GM23338 (cell line): ENCODE data around the gene CA7. TPM values are rescaled to one million over a fixed set of nuclear protein-coding genes. Genes with fewer than 3 reads are reported as not detected.

Experiments
- ATAC-seq: fragments of 200-7000 bp; cut with Tn5 transposase; 3 replicates; pipeline ENCODE4 v1.9.1; 2020
- DNase-seq: peaks from one replicate; pipeline ENCODE4 v3.0.0-alpha.2; 2015; ENCODE audit warnings: low spot score
- H2AFZ ChIP-seq: fragments of 200-600 bp; sonication (generic); 2 replicates; pipeline ENCODE4 v1.8.0; 2016; ENCODE audit warnings: antibody characterized with exemption, mild to moderate bottlenecking, moderate library complexity
- H3F3A ChIP-seq: fragments of 200-600 bp; sonication (generic); replicated peaks from 2 replicates; pipeline ENCODE4 v1.8.0; 2017; ENCODE audit warnings: antibody characterized with exemption, mixed run types, low read depth
- H3K27ac ChIP-seq: fragments of 200-600 bp; sonication (generic); 2 replicates; pipeline ENCODE4 v1.6.1; 2016; ENCODE audit warnings: low read depth
- H3K27me3 ChIP-seq: fragments of 200-600 bp; sonication (generic); 2 replicates; pipeline ENCODE4 v1.8.0; 2016; ENCODE audit warnings: mild to moderate bottlenecking, mixed run types, moderate library complexity; ENCODE audit not compliant: insufficient read depth
- H3K36me3 ChIP-seq: fragments of 200-600 bp; sonication (generic); 2 replicates; pipeline ENCODE4 v1.8.0; 2016; ENCODE audit warnings: mild to moderate bottlenecking; ENCODE audit not compliant: insufficient read depth
- H3K4me1 ChIP-seq: fragments of 200-600 bp; sonication (generic); 2 replicates; pipeline ENCODE4 v1.8.0; 2016; ENCODE audit warnings: mild to moderate bottlenecking, moderate library complexity; ENCODE audit not compliant: insufficient read depth
- H3K4me2 ChIP-seq: fragments of 200-600 bp; sonication (generic); 2 replicates; pipeline ENCODE4 v1.7.1; 2017; ENCODE audit warnings: mixed run types
- H3K4me3 ChIP-seq: fragments of 200-600 bp; sonication (generic); 2 replicates; pipeline ENCODE4 v1.6.1; 2016; ENCODE audit warnings: mixed run types
- H3K79me2 ChIP-seq: fragments of 200-600 bp; sonication (generic); replicated peaks from 2 replicates; pipeline ENCODE4 v1.8.0; 2017; ENCODE audit warnings: mild to moderate bottlenecking; ENCODE audit not compliant: insufficient read depth
- H3K9me2 ChIP-seq: fragments of 200-600 bp; sonication (generic); 2 replicates; pipeline ENCODE4 v1.8.0; 2017; ENCODE audit not compliant: insufficient read depth
- H4K20me1 ChIP-seq: fragments of 200-600 bp; sonication (generic); replicated peaks from 2 replicates; pipeline ENCODE4 v1.8.0; 2017; ENCODE audit warnings: mild to moderate bottlenecking; ENCODE audit not compliant: insufficient read depth
- H3K27ac Mint-ChIP-seq: 2 replicates; pipeline ENCODE4 v1.8.0; 2020; ENCODE audit warnings: inconsistent platforms, mild to moderate bottlenecking, moderate library complexity, mixed read lengths
- H3K27me3 Mint-ChIP-seq: 3 replicates; pipeline ENCODE4 v1.8.0; 2022; ENCODE audit warnings: low read depth, mild to moderate bottlenecking, moderate library complexity, mixed read lengths, inconsistent platforms; ENCODE audit not compliant: insufficient read depth, poor library complexity
- H3K36me3 Mint-ChIP-seq: 3 replicates; pipeline ENCODE4 v1.8.0; 2021; ENCODE audit warnings: low read depth, mild to moderate bottlenecking, inconsistent platforms, moderate library complexity, mixed read lengths
- H3K4me1 Mint-ChIP-seq: 3 replicates; pipeline ENCODE4 v1.8.0; 2020; ENCODE audit warnings: mild to moderate bottlenecking, inconsistent platforms, mixed read lengths
- H3K4me3 Mint-ChIP-seq: 3 replicates; pipeline ENCODE4 v1.8.0; 2021; ENCODE audit warnings: moderate library complexity, mild to moderate bottlenecking, inconsistent platforms, mixed read lengths
- H3K9me3 Mint-ChIP-seq: 3 replicates; pipeline ENCODE4 v1.8.0; 2020; ENCODE audit warnings: moderate library complexity, mild to moderate bottlenecking, inconsistent platforms, mixed read lengths
- CREB1 ChIP-seq: fragments of 250-450 bp; sonication (Bioruptor Pico); IDR thresholded peaks from 2 replicates; pipeline ENCODE4 v1.5.0; 2020; ENCODE audit warnings: low read depth, mild to moderate bottlenecking, moderate library complexity
- EZH2 ChIP-seq: fragments of 200-600 bp; sonication (generic); IDR thresholded peaks from one replicate; pipeline ENCODE4 v1.8.0; 2017; ENCODE audit warnings: antibody characterized with exemption, mild to moderate bottlenecking, low read depth; ENCODE audit not compliant: unreplicated experiment
- EZH2phosphoT487 ChIP-seq: fragments of 200-600 bp; sonication (generic); IDR thresholded peaks from one replicate; pipeline ENCODE4 v1.8.1; 2018; ENCODE audit warnings: antibody characterized with exemption; ENCODE audit not compliant: unreplicated experiment
- NANOG ChIP-seq: IDR thresholded peaks from 2 replicates; pipeline ENCODE4 v1.6.1; 2016; ENCODE audit warnings: antibody characterized with exemption, borderline replicate concordance
- POLR2AphosphoS5 ChIP-seq: IDR thresholded peaks from 2 replicates; pipeline ENCODE4 v1.6.1; 2016; ENCODE audit warnings: antibody characterized with exemption, low read depth
- REST ChIP-seq: IDR thresholded peaks from one replicate; pipeline ENCODE4 v1.6.1; 2018; ENCODE audit warnings: antibody characterized with exemption; ENCODE audit not compliant: unreplicated experiment
- STAT1 ChIP-seq: IDR thresholded peaks from one replicate; pipeline ENCODE4 v1.6.1; 2016; ENCODE audit warnings: antibody characterized with exemption; ENCODE audit not compliant: unreplicated experiment
- ZNF114 ChIP-seq: fragments of 250-450 bp; sonication (Bioruptor Pico); IDR thresholded peaks from 2 replicates; pipeline ENCODE4 v1.5.0; 2020; ENCODE audit warnings: mild to moderate bottlenecking, moderate library complexity
- ZNF331 ChIP-seq: fragments of 250-450 bp; sonication (Bioruptor Pico); IDR thresholded peaks from 2 replicates; pipeline ENCODE4 v1.5.0; 2020; ENCODE audit warnings: low read depth, mild to moderate bottlenecking, moderate library complexity
- ZNF462 ChIP-seq: fragments of 250-450 bp; sonication (Bioruptor Pico); IDR thresholded peaks from 2 replicates; pipeline ENCODE4 v1.5.0; 2020; ENCODE audit warnings: mild to moderate bottlenecking, moderate library complexity
- polyA plus RNA-seq: library from polyadenylated mRNA; unstranded; fragments of >200 nt; fragmentation: Nextera tagmentation; extraction: Ambion mirVana; gene quantifications from 2 replicates; pipeline ENCODE4 v1.2.1, GENCODE V29; 2016
- total RNA-seq: library from RNA; depleted of rRNA; stranded (reverse); fragments of >200 nt; shearing (Covaris generic); gene quantifications from 2 replicates; pipeline ENCODE4 v1.2.3, GENCODE V29; 2014
- TF ChIP-seq, protein P1 (sequence below), 2 experiments: fragments of 200-600 bp in 1 of 2; sonication (generic) in 1 of 2; conservative IDR thresholded peaks; 2 replicates each; pipeline versions ENCODE4 v1.5.1 to v1.6.1; 2016 to 2017; ENCODE audit warnings: antibody characterized with exemption in 2 of 2, low read depth in 2 of 2, mild to moderate bottlenecking in 2 of 2, moderate library complexity in 1 of 2

CA7 gene
- total and polyA plus RNA-seq, 2 experiments from 2014 or later, result 2.1 to 2.8 TPM

DNA sequence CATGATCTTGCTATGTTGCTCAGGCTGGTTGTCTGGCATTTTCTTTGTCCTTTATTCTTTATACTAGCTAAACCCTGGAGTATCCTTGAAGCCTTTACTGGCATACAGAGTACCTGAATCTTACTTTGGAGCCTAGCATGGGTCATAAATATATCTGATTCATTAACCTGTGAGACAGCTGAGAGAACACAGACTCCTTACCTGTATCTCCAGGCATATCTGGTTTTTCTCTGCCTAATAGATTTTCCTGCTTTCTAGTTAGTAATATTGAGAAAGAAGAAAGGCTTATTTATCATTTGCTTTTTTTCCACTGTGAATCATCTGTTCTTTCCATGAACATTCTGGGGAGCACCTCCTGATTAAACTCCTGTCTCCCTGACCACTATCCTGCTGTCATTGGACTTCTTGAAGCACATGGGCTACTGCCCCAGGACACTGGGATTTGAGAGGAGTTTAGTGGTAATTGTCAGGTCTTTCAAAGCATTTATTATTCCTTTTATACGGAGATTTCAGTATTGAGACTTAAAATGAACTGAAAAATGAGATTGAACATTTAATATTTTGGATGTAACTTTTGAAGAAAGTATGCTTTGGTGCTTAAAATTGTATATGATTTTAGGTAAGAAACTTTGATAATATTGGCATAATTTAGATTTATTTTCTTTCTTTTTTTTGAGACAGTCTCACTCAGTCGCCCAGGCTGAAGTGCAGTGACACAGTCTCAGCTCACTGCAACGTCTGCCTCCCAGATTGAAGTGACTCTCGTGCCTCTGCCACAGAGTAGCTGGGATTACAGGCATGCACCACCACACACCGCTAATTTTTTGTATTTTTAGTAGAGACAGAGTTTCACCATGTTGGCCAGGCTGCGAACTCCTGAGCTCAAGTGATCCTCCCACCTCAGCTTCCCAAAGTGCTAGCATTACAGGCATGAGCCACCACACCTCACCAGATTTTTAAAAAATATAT is 44.7 kb downstream of the CA7 start:
- H3K27me3 ChIP-seq, result no peaks in the 10 kb centered on the region
- peaks cover 9% of the 10 kb centered on the region; the same call in 1 of the 2 replicates for H4K20me1 ChIP-seq
- H3K27ac ChIP-seq, result no peak overlapping the region
- ATAC-seq (no peak), DNase-seq (no peak)
- no peak overlapping the region for H3K4me3 ChIP-seq
- peaks cover 14% of the 10 kb centered on the region; the same call in 1 of the 2 replicates for H3K79me2 ChIP-seq
- H3K9me3 Mint-ChIP-seq, result no peaks in the 10 kb centered on the region
- H2AFZ ChIP-seq, result no peak overlapping the region
- H3K36me3 ChIP-seq, result peaks cover 11% of the 10 kb centered on the region; the same call in 1 of the 2 replicates
- H3K4me1 ChIP-seq, result no peaks in the 10 kb centered on the region; the same call in 1 of the 2 replicates
- H3F3A ChIP-seq, result no peaks in the 10 kb centered on the region
- H3K27ac Mint-ChIP-seq, result no peak overlapping the region
- peaks cover 46% of the 10 kb centered on the region for H3K36me3 Mint-ChIP-seq
- TF ChIP-seq POLR2AphosphoS5 (no peak), STAT1 (no peak), ZNF462 (no peak), CREB1 (no peak), EZH2 (no peak), ZNF331 (CRISPR knock-in tag) (no peak), EZH2phosphoT487 (no peak), ZNF114 (CRISPR knock-in tag) (no peak), NANOG (no peak), REST (no peak)
- TF ChIP-seq, protein P1, sequence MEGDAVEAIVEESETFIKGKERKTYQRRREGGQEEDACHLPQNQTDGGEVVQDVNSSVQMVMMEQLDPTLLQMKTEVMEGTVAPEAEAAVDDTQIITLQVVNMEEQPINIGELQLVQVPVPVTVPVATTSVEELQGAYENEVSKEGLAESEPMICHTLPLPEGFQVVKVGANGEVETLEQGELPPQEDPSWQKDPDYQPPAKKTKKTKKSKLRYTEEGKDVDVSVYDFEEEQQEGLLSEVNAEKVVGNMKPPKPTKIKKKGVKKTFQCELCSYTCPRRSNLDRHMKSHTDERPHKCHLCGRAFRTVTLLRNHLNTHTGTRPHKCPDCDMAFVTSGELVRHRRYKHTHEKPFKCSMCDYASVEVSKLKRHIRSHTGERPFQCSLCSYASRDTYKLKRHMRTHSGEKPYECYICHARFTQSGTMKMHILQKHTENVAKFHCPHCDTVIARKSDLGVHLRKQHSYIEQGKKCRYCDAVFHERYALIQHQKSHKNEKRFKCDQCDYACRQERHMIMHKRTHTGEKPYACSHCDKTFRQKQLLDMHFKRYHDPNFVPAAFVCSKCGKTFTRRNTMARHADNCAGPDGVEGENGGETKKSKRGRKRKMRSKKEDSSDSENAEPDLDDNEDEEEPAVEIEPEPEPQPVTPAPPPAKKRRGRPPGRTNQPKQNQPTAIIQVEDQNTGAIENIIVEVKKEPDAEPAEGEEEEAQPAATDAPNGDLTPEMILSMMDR (conservative IDR thresholded peaks at IDR 0.05; ENCODE audit: low read depth in 2 of 2), result no peak
- no peaks in the 10 kb centered on the region for H3K9me2 ChIP-seq
- no peak overlapping the region for H3K4me2 ChIP-seq
- H3K4me3 Mint-ChIP-seq, result no peak overlapping the region
- H3K4me1 Mint-ChIP-seq, result peaks cover 7% of the 10 kb centered on the region; the same call in 2 of the 3 replicates
- H3K27me3 Mint-ChIP-seq, result peaks cover 2% of the 10 kb centered on the region
